ENCODE measurements around the gene PDE4C.
A peak's percentile ranks its signal among the peaks of the same experiment; 100 is the strongest.

PDE4C gene

GRCh38 chr19:18253716-18254115 lies 27.5 kb upstream of the PDE4C start:
- DNase-seq: no peak

- no peak for DNase-seq
These were observed 26.9 kb upstream of the PDE4C start for GRCh38 chr19:18253130-18253529.

- DNase-seq: no peak
These were observed 26.1 kb upstream of the PDE4C start for GRCh38 chr19:18252370-18252717.

GRCh38 chr19:18251587-18252369 lies 25.5 kb upstream of the PDE4C start:
- DNase-seq: peak; percentile 75

GRCh38 chr19:18249834-18250233 lies 23.6 kb upstream of the PDE4C start:
- no peak for DNase-seq

- no peak for DNase-seq
These were observed 19.1 kb upstream of the PDE4C start for GRCh38 chr19:18245297-18245696.

- DNase-seq: peak; percentile 14
These were observed 13.1 kb upstream of the PDE4C start for GRCh38 chr19:18239303-18239702.

GRCh38 chr19:18234194-18234593 lies 8.0 kb upstream of the PDE4C start:
- no peak for DNase-seq

- DNase-seq: peak; percentile 61
These were observed 7.1 kb upstream of the PDE4C start for GRCh38 chr19:18233224-18233825.

- no peak for DNase-seq
These were observed 6.4 kb upstream of the PDE4C start for GRCh38 chr19:18232540-18233223.

- no peak for DNase-seq
These were observed 5.5 kb upstream of the PDE4C start for GRCh38 chr19:18231775-18232174.

GRCh38 chr19:18230941-18231734 lies 4.9 kb upstream of the PDE4C start:
- no peak for DNase-seq

- DNase-seq: no peak
These were observed 3.7 kb upstream of the PDE4C start for GRCh38 chr19:18229915-18230314.

- no peak for DNase-seq
These were observed 3.2 kb upstream of the PDE4C start for GRCh38 chr19:18229474-18229873.

- DNase-seq: no peak
These were observed 1.6 kb upstream of the PDE4C start for GRCh38 chr19:18227781-18228271.

- DNase-seq: no peak
These were observed 930 bp upstream of the PDE4C start for GRCh38 chr19:18226956-18227780.

GRCh38 chr19:18225355-18225701 lies 910 bp downstream of the PDE4C start:
- DNase-seq: no peak

- peak; percentile 98 for DNase-seq
These were observed 1.5 kb downstream of the PDE4C start for GRCh38 chr19:18224525-18225354.

GRCh38 chr19:18223860-18224524 lies 2.2 kb downstream of the PDE4C start:
- peak; percentile 86 for DNase-seq

- no peak for DNase-seq
These were observed 4.2 kb downstream of the PDE4C start for GRCh38 chr19:18221815-18222725.
